ENCODE measurements around the gene PGM2. TPM values are rescaled to one million over a fixed set of nuclear protein-coding genes. Genes with fewer than 3 reads are reported as not detected.

Gene PGM2
- total RNA-seq, 1 experiment from 2014 or later: 28.6 TPM

DNA sequence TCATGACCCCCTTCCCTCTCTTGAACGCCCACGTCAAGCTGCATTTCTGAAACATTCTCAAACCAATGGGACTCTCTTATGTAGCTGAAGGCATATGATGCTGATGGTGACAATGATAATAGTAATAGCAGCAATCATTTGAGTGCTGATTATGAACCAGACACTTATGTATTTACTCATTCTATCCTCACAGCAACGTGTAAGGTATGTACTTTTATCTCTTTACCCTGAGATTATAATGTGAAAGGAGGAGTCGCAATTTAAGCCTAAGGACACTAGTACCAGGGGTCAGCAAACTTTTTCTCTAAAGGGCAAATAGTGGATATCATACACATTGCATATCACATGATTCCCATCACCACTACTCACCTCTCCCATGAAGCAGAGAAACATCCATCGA lies 8.5 kb downstream of the PGM2 start:
- H3F3A ChIP-seq (ENCODE audit: low read length, unreplicated experiment): no peaks in the 10 kb centered on the region
- CTCF ChIA-PET: no interaction called here

DNA sequence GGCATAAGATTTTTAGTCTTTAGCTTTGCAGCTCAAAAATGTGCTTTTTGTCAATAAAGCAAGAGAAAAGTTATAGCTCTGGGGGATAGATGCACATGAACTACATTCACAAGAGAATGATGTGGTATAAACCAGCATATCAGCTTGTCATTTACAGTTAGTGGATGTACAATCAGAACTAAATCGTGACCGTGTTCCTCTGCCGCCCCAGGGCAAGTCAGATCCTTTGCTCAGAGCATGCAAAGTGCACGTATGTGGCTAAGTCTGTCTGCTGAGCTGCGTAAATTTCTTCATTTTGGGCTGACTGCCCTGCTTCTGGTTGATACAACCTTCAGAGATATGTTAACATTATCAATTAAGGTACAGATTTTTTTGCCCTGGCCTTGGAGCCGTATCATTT lies 9.3 kb downstream of the PGM2 start:
- TF ChIP-seq, protein P1, sequence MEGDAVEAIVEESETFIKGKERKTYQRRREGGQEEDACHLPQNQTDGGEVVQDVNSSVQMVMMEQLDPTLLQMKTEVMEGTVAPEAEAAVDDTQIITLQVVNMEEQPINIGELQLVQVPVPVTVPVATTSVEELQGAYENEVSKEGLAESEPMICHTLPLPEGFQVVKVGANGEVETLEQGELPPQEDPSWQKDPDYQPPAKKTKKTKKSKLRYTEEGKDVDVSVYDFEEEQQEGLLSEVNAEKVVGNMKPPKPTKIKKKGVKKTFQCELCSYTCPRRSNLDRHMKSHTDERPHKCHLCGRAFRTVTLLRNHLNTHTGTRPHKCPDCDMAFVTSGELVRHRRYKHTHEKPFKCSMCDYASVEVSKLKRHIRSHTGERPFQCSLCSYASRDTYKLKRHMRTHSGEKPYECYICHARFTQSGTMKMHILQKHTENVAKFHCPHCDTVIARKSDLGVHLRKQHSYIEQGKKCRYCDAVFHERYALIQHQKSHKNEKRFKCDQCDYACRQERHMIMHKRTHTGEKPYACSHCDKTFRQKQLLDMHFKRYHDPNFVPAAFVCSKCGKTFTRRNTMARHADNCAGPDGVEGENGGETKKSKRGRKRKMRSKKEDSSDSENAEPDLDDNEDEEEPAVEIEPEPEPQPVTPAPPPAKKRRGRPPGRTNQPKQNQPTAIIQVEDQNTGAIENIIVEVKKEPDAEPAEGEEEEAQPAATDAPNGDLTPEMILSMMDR (conservative IDR thresholded peaks at IDR 0.05; ENCODE audit: low read depth, low read length): no peak
- TF ChIP-seq EZH2phosphoT487 (IDR thresholded peaks at IDR 0.05; ENCODE audit: borderline replicate concordance, low read length) (no peak), EZH2 (IDR thresholded peaks at IDR 0.05; ENCODE audit: low read length, unreplicated experiment) (no peak)
- Histone ChIP-seq H3K36me3 (ENCODE audit: low read depth, low read length) (peaks cover 7% of the 10 kb centered on the region; the same call in 1 of the 2 replicates), H3K9me3 (ENCODE audit: low read length) (no peaks in the 10 kb centered on the region), H3K4me2 (ENCODE audit: low read length) (no peak overlapping the region), H4K20me1 (ENCODE audit: low read length) (no peaks in the 10 kb centered on the region), H3K27me3 (ENCODE audit: low read length) (no peaks in the 10 kb centered on the region), H3K79me2 (ENCODE audit: low read length) (no peaks in the 10 kb centered on the region), H3K27ac (ENCODE audit: low read length) (no peak overlapping the region), H3K4me1 (ENCODE audit: insufficient read depth, low read length) (no peaks in the 10 kb centered on the region), H3K9me2 (replicated peaks; ENCODE audit: low read length) (no peaks in the 10 kb centered on the region), H3K9ac (ENCODE audit: low read length) (no peak overlapping the region), H3K4me3 (ENCODE audit: low read length) (no peak overlapping the region), H2AFZ (ENCODE audit: low read length) (no peak overlapping the region), H3F3A (ENCODE audit: low read length, unreplicated experiment) (no peaks in the 10 kb centered on the region)
- DNase-seq (no peak), ATAC-seq (no peak)
- intact Hi-C loops (cut with micrococcal nuclease): no loop called here
- POLR2A ChIA-PET (ENCODE audit: unreplicated experiment): no interaction called here
- CTCF ChIA-PET: no interaction called here
- no TSS peak for BruUV-seq (replicated peaks)

More for the DNA sequence above, 8.5 kb downstream of the PGM2 start:
- intact Hi-C loops (cut with micrococcal nuclease): no loop called here
- H3K9me3 ChIP-seq (ENCODE audit: low read length): no peaks in the 10 kb centered on the region
- ATAC-seq: no peak
- H4K20me1 ChIP-seq (ENCODE audit: low read length): no peaks in the 10 kb centered on the region
- H3K79me2 ChIP-seq (ENCODE audit: low read length): no peaks in the 10 kb centered on the region
- no peaks in the 10 kb centered on the region for H3K4me1 ChIP-seq (ENCODE audit: insufficient read depth, low read length)
- no peak overlapping the region for H2AFZ ChIP-seq (ENCODE audit: low read length)
- TF ChIP-seq EZH2 (IDR thresholded peaks at IDR 0.05; ENCODE audit: low read length, unreplicated experiment) (no peak), EZH2phosphoT487 (IDR thresholded peaks at IDR 0.05; ENCODE audit: borderline replicate concordance, low read length) (no peak)
- TF ChIP-seq, protein P1 (conservative IDR thresholded peaks at IDR 0.05; ENCODE audit: low read depth, low read length): no peak
- DNase-seq: no peak
- no peaks in the 10 kb centered on the region for H3K9me2 ChIP-seq (replicated peaks; ENCODE audit: low read length)
- no peak overlapping the region for H3K4me3 ChIP-seq (ENCODE audit: low read length)
- no peak overlapping the region for H3K27ac ChIP-seq (ENCODE audit: low read length)
- POLR2A ChIA-PET (ENCODE audit: unreplicated experiment): no interaction called here
- H3K9ac ChIP-seq (ENCODE audit: low read length): no peak overlapping the region
- H3K36me3 ChIP-seq (ENCODE audit: low read depth, low read length): peaks cover 13% of the 10 kb centered on the region; the same call in 1 of the 2 replicates
- H3K27me3 ChIP-seq (ENCODE audit: low read length): no peaks in the 10 kb centered on the region
- H3K4me2 ChIP-seq (ENCODE audit: low read length): no peak overlapping the region
- BruUV-seq (replicated peaks): no TSS peak

DNA sequence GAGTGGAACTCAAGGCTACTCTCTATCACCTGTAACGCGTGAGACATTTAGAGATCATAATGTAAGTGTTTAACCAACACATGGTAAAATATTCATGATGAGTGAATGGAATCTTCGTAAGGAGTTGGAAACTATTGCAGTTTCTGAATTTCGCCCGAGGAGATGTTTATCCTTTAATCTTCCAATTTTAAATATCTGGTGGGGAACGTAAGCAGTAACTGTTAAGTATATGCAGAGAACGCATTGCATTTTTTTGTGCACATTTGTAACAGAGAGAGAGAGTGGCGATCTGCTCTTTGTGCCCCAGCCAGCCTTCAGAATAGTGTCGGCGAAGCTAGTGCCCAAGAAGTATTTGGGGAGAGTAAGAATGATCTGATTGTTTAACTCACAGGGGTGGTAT lies 9.8 kb downstream of the PGM2 start:
- H3K9ac ChIP-seq (ENCODE audit: low read length): no peak overlapping the region
- peaks cover 7% of the 10 kb centered on the region; the same call in 1 of the 2 replicates for H3K36me3 ChIP-seq (ENCODE audit: low read depth, low read length)
- no peaks in the 10 kb centered on the region for H4K20me1 ChIP-seq (ENCODE audit: low read length)
- no peak overlapping the region for H3K27ac ChIP-seq (ENCODE audit: low read length)
- no peaks in the 10 kb centered on the region for H3K27me3 ChIP-seq (ENCODE audit: low read length)
- CTCF ChIA-PET: no interaction called here
- H3K4me1 ChIP-seq (ENCODE audit: insufficient read depth, low read length): no peaks in the 10 kb centered on the region
- no TSS peak for BruUV-seq (replicated peaks)
- no peak for TF ChIP-seq EZH2phosphoT487 (IDR thresholded peaks at IDR 0.05; ENCODE audit: borderline replicate concordance, low read length)
- no peak for TF ChIP-seq EZH2 (IDR thresholded peaks at IDR 0.05; ENCODE audit: low read length, unreplicated experiment)
- TF ChIP-seq, protein P1 (conservative IDR thresholded peaks at IDR 0.05; ENCODE audit: low read depth, low read length): no peak
- H3K4me3 ChIP-seq (ENCODE audit: low read length): no peak overlapping the region
- H3K79me2 ChIP-seq (ENCODE audit: low read length): no peaks in the 10 kb centered on the region
- H3K4me2 ChIP-seq (ENCODE audit: low read length): no peak overlapping the region
- no peaks in the 10 kb centered on the region for H3F3A ChIP-seq (ENCODE audit: low read length, unreplicated experiment)
- intact Hi-C loops (cut with micrococcal nuclease): no loop called here
- POLR2A ChIA-PET (ENCODE audit: unreplicated experiment): no interaction called here
- DNase-seq (no peak), ATAC-seq (no peak)
- no peak overlapping the region for H2AFZ ChIP-seq (ENCODE audit: low read length)
- no peaks in the 10 kb centered on the region for H3K9me3 ChIP-seq (ENCODE audit: low read length)
- no peaks in the 10 kb centered on the region for H3K9me2 ChIP-seq (replicated peaks; ENCODE audit: low read length)
